H9 (cell line): ENCODE results near the gene SLC12A3. TPM values are rescaled to one million over a fixed set of nuclear protein-coding genes. Genes with fewer than 3 reads are reported as not detected.

Experiments used
- DNase-seq: peaks from one replicate; pipeline ENCODE4 v3.0.0-alpha.2; 2017
- H2AFZ ChIP-seq: one replicate; pipeline ENCODE4 v1.6.1; 2013; ENCODE audit warnings: mild to moderate bottlenecking, low read length, control low read depth, moderate library complexity
- H2AK5ac ChIP-seq: 2 replicates; pipeline ENCODE4 v1.6.1; 2013; ENCODE audit warnings: low read length, control low read depth, mixed read lengths; ENCODE audit not compliant: insufficient read length
- H2BK120ac ChIP-seq: one replicate; pipeline ENCODE4 v1.6.1; 2013; ENCODE audit warnings: low read depth, mild to moderate bottlenecking, low read length, control low read depth, inconsistent platforms; ENCODE audit not compliant: poor library complexity, severe bottlenecking
- H2BK12ac ChIP-seq: 2 replicates; pipeline ENCODE4 v1.6.1; 2013; ENCODE audit warnings: low read length, control low read depth, mixed read lengths, low read depth; ENCODE audit not compliant: insufficient read length
- H2BK15ac ChIP-seq: 2 replicates; pipeline ENCODE4 v1.6.1; 2013; ENCODE audit warnings: low read depth, low read length, control low read depth
- H2BK20ac ChIP-seq: one replicate; pipeline ENCODE4 v1.6.1; 2013; ENCODE audit warnings: low read depth, mild to moderate bottlenecking, low read length, control low read depth, inconsistent platforms; ENCODE audit not compliant: poor library complexity, severe bottlenecking
- H2BK5ac ChIP-seq: 2 replicates; pipeline ENCODE4 v1.6.1; 2013; ENCODE audit warnings: low read length, control low read depth, mixed read lengths; ENCODE audit not compliant: insufficient read length
- H3K14ac ChIP-seq: 2 replicates; pipeline ENCODE4 v1.6.1; 2013; ENCODE audit warnings: low read length, control low read depth; ENCODE audit not compliant: insufficient read depth
- H3K18ac ChIP-seq: 2 replicates; pipeline ENCODE4 v1.6.1; 2013; ENCODE audit warnings: low read depth, mild to moderate bottlenecking, mixed read lengths, low read length, control low read depth; ENCODE audit not compliant: insufficient read length
- H3K23ac ChIP-seq: 2 replicates; pipeline ENCODE4 v1.6.1; 2013; ENCODE audit warnings: low read length, control low read depth, mixed read lengths, low read depth; ENCODE audit not compliant: insufficient read length
- H3K23me2 ChIP-seq: 2 replicates; pipeline ENCODE4 v1.6.1; 2013; ENCODE audit warnings: low read depth, mild to moderate bottlenecking, mixed read lengths, low read length, control low read depth; ENCODE audit not compliant: insufficient read length, poor library complexity, severe bottlenecking
- H3K27ac ChIP-seq: 2 replicates; pipeline ENCODE4 v1.5.1; 2013; ENCODE audit warnings: low read length, control low read depth, mixed read lengths, low read depth; ENCODE audit not compliant: insufficient read length
- H3K27me3 ChIP-seq: 2 replicates; pipeline ENCODE4 v1.6.1; 2013; ENCODE audit warnings: low read length, control low read depth, inconsistent platforms; ENCODE audit not compliant: insufficient read depth
- H3K4ac ChIP-seq: 2 replicates; pipeline ENCODE4 v1.6.1; 2013; ENCODE audit warnings: low read depth, mild to moderate bottlenecking, control low read depth, inconsistent platforms, low read length, moderate library complexity
- H3K4me1 ChIP-seq: 2 replicates; pipeline ENCODE4 v1.6.1; 2013; ENCODE audit warnings: low read length, control low read depth, inconsistent platforms; ENCODE audit not compliant: insufficient read depth
- H3K4me2 ChIP-seq: 2 replicates; pipeline ENCODE4 v1.6.1; 2013; ENCODE audit warnings: low read length, control low read depth, mixed read lengths; ENCODE audit not compliant: insufficient read length, insufficient read depth
- H3K56ac ChIP-seq: 2 replicates; pipeline ENCODE4 v1.6.1; 2013; ENCODE audit warnings: low read depth, mild to moderate bottlenecking, mixed read lengths, low read length, control low read depth; ENCODE audit not compliant: insufficient read length
- H3K79me1 ChIP-seq: 2 replicates; pipeline ENCODE4 v1.6.1; 2013; ENCODE audit warnings: low read depth, mild to moderate bottlenecking, moderate library complexity, low read length, control low read depth, inconsistent platforms; ENCODE audit not compliant: insufficient read depth, poor library complexity, severe bottlenecking
- H3K79me2 ChIP-seq: 2 replicates; pipeline ENCODE4 v1.6.1; 2013; ENCODE audit warnings: low read length, control low read depth, inconsistent platforms; ENCODE audit not compliant: insufficient read depth
- H3K9ac ChIP-seq: 2 replicates; pipeline ENCODE4 v1.6.1; 2013; ENCODE audit warnings: low read length, control low read depth, mixed read lengths; ENCODE audit not compliant: insufficient read length; ENCODE audit errors: extremely low read depth
- H3K9me3 ChIP-seq: one replicate; pipeline ENCODE4 v1.6.1; 2013; ENCODE audit warnings: low read depth, low read length, inconsistent platforms; ENCODE audit not compliant: control insufficient read depth
- H3T11ph ChIP-seq: one replicate; pipeline ENCODE4 v1.6.1; 2013; ENCODE audit warnings: mild to moderate bottlenecking, low read length, control low read depth, inconsistent platforms
- H4K20me1 ChIP-seq: one replicate; pipeline ENCODE4 v1.6.1; 2013; ENCODE audit not compliant: control insufficient read depth, insufficient read length, insufficient read depth
- H4K5ac ChIP-seq: 2 replicates; pipeline ENCODE4 v1.6.1; 2013; ENCODE audit warnings: low read depth, mild to moderate bottlenecking, mixed read lengths, low read length, control low read depth; ENCODE audit not compliant: insufficient read length
- H4K8ac ChIP-seq: replicated peaks from 2 replicates; pipeline ENCODE4 v1.6.1; 2013; ENCODE audit warnings: low read length, control low read depth, mixed read lengths, low read depth; ENCODE audit not compliant: insufficient read length
- H4K91ac ChIP-seq: 2 replicates; pipeline ENCODE4 v1.6.1; 2013; ENCODE audit warnings: low read depth, mild to moderate bottlenecking, moderate library complexity, mixed read lengths, low read length, control low read depth; ENCODE audit not compliant: insufficient read length
- H3K27ac Mint-ChIP-seq, 3 experiments: 2 replicates in 2 of 3; 3 replicates in 1 of 3; pipeline ENCODE4 v1.8.0; 2020 to 2021; ENCODE audit warnings: mixed read lengths in 3 of 3, mild to moderate bottlenecking in 1 of 3, moderate library complexity in 1 of 3
- H3K27me3 Mint-ChIP-seq: 2 replicates; pipeline ENCODE4 v1.8.0; 2021; ENCODE audit warnings: low read depth, mild to moderate bottlenecking, moderate library complexity, mixed read lengths
- H3K36me3 Mint-ChIP-seq, 3 experiments: 2 replicates in 2 of 3; 3 replicates in 1 of 3; pipeline ENCODE4 v1.8.0; 2020 to 2021; ENCODE audit warnings: low read depth in 3 of 3, mixed read lengths in 3 of 3; ENCODE audit not compliant: insufficient read depth in 1 of 3
- H3K4me1 Mint-ChIP-seq, 2 experiments: 2 replicates each; pipeline ENCODE4 v1.8.0; 2020; ENCODE audit warnings: mixed read lengths in 2 of 2
- H3K4me3 Mint-ChIP-seq, 2 experiments: 2 replicates in 1 of 2; 3 replicates in 1 of 2; pipeline ENCODE4 v1.8.0; 2020 to 2021; ENCODE audit warnings: mild to moderate bottlenecking in 2 of 2, mixed read lengths in 2 of 2, moderate library complexity in 1 of 2
- H3K9me3 Mint-ChIP-seq, 2 experiments: 2 replicates in 1 of 2; 3 replicates in 1 of 2; pipeline ENCODE4 v1.8.0; 2020; ENCODE audit warnings: mild to moderate bottlenecking in 2 of 2, mixed read lengths in 2 of 2, moderate library complexity in 1 of 2
- WGBS: extraction: QIAGEN DNeasy Blood & Tissue Kit; methylation state at CpG from one replicate; pipeline ENCODE4 v1.1.7; 2013; ENCODE audit warnings: missing lambda C conversion rate, low lambda C conversion rate, mixed read lengths; ENCODE audit not compliant: insufficient read length; ENCODE audit errors: extremely low coverage; 5-methylcytosine and 5-hydroxymethylcytosine counted together
- total RNA-seq: library from RNA; stranded (reverse); gene quantifications from 2 replicates; pipeline ENCODE4 v1.2.1, GENCODE V29; 2021
- TF ChIP-seq, protein P1 (sequence below): fragments of 200-600 bp; sonication (generic); conservative IDR thresholded peaks from 3 replicates; pipeline ENCODE4 v1.8.0; 2021; ENCODE audit warnings: antibody characterized with exemption, mild to moderate bottlenecking

SLC12A3 gene
- total RNA-seq, 1 experiment from 2014 or later, result not detected

DNA sequence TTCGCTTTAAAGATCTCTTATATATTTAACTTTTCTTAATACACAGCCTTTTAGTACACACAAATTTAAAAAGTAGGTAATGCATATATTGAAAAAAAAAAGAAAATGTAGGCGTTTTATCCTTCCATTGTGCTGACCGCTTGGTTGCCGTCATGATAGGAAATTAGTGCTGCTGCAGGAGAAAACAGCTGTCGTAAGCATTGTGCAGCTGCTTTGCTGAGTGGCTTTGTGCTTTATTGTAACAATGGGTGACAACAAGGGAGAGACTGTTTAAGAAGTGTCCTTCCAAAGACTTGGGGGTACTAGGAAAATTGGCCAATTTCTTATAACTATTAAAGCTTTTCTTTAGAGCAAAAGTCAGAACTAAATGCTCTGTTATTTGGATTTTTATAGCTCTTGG is 71.9 kb downstream of the SLC12A3 start:
- H3K27ac Mint-ChIP-seq, result no peak overlapping the region
- TF ChIP-seq, protein P1, sequence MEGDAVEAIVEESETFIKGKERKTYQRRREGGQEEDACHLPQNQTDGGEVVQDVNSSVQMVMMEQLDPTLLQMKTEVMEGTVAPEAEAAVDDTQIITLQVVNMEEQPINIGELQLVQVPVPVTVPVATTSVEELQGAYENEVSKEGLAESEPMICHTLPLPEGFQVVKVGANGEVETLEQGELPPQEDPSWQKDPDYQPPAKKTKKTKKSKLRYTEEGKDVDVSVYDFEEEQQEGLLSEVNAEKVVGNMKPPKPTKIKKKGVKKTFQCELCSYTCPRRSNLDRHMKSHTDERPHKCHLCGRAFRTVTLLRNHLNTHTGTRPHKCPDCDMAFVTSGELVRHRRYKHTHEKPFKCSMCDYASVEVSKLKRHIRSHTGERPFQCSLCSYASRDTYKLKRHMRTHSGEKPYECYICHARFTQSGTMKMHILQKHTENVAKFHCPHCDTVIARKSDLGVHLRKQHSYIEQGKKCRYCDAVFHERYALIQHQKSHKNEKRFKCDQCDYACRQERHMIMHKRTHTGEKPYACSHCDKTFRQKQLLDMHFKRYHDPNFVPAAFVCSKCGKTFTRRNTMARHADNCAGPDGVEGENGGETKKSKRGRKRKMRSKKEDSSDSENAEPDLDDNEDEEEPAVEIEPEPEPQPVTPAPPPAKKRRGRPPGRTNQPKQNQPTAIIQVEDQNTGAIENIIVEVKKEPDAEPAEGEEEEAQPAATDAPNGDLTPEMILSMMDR, result no peak
- Histone ChIP-seq H3K4me1 (no peaks in the 10 kb centered on the region), H3K23ac (no peak overlapping the region), H3K14ac (no peak overlapping the region), H4K8ac (no peak overlapping the region), H3K27me3 (no peaks in the 10 kb centered on the region), H2BK15ac (no peak overlapping the region), H3K27ac (no peak overlapping the region), H4K5ac (no peak overlapping the region), H3K79me2 (peaks cover 9% of the 10 kb centered on the region; the same call in 1 of the 2 replicates), H2BK120ac (no peak overlapping the region), H3K23me2 (peaks cover 8% of the 10 kb centered on the region), H3K9me3 (no peaks in the 10 kb centered on the region), H4K91ac (no peak overlapping the region), H2BK12ac (no peak overlapping the region), H3K79me1 (peaks cover 2% of the 10 kb centered on the region), H3T11ph (no peak overlapping the region), H2AFZ (no peak overlapping the region), H2BK5ac (no peak overlapping the region), H3K4me2 (no peak overlapping the region), H3K9ac (no peak overlapping the region), H3K56ac (no peak overlapping the region), H4K20me1 (no peaks in the 10 kb centered on the region), H3K18ac (no peak overlapping the region), H2AK5ac (no peak overlapping the region), H2BK20ac (no peak overlapping the region), H3K4ac (no peak overlapping the region)
- H3K4me3 Mint-ChIP-seq, result no peak overlapping the region
- DNase-seq, result no peak
- peaks cover 11% of the 10 kb centered on the region in 2 experiments; a peak in 3 of 4 replicates for H3K4me1 Mint-ChIP-seq
- H3K9me3 Mint-ChIP-seq, result no peaks in the 10 kb centered on the region
- no peaks in the 10 kb centered on the region for H3K27me3 Mint-ChIP-seq
- H3K36me3 Mint-ChIP-seq, result peaks cover 44 to 75% (median 67%) of the 10 kb centered on the region in 3 experiments
- no CpG with 5 or more reads among the region's 5 CpGs for WGBS
